Smooth muscle cell (in vitro differentiated cells): ENCODE results near the gene HSPA6. TPM values are rescaled to one million over a fixed set of nuclear protein-coding genes. Genes with fewer than 3 reads are reported as not detected.
A peak's percentile ranks its signal among the peaks of the same experiment; 100 is the strongest.
"Not testable (repeated sequence)": the region's sequence is repeated elsewhere in the genome, so short reads cannot be mapped to it uniquely, and the experiment has no call there.

Experiments used
- DNase-seq: peaks from one replicate; lab custom pipeline; 2025; ENCODE audit not compliant: unreplicated experiment; lab: John Stamatoyannopoulos, UW
- H2AFZ ChIP-seq: fragments of 200-600 bp; sonication (generic); 2 replicates; pipeline ENCODE4 v1.6.0; 2016; ENCODE audit warnings: antibody characterized with exemption, low read depth, mild to moderate bottlenecking
- H3F3A ChIP-seq: fragments of 200-600 bp; sonication (generic); 2 replicates; pipeline ENCODE4 v1.6.0; 2017; ENCODE audit warnings: antibody characterized with exemption, low read depth
- H3K27ac ChIP-seq: fragments of 200-600 bp; sonication (generic); 2 replicates; pipeline ENCODE4 v1.5.1; 2016; ENCODE audit warnings: low read depth, mild to moderate bottlenecking
- H3K27me3 ChIP-seq: fragments of 200-600 bp; sonication (generic); 2 replicates; pipeline ENCODE4 v1.6.1; 2016; ENCODE audit warnings: low read depth, mild to moderate bottlenecking
- H3K36me3 ChIP-seq: fragments of 200-600 bp; sonication (generic); 2 replicates; pipeline ENCODE4 v1.5.1; 2016; ENCODE audit warnings: low read depth
- H3K4me1 ChIP-seq: fragments of 200-600 bp; sonication (generic); 2 replicates; pipeline ENCODE4 v1.5.1; 2016; ENCODE audit warnings: low read depth
- H3K4me2 ChIP-seq: fragments of 200-600 bp; sonication (generic); 2 replicates; pipeline ENCODE4 v1.6.0; 2016; ENCODE audit warnings: mild to moderate bottlenecking
- H3K4me3 ChIP-seq: fragments of 200-600 bp; sonication (generic); 2 replicates; pipeline ENCODE4 v1.5.1; 2016; ENCODE audit warnings: mild to moderate bottlenecking
- H3K79me2 ChIP-seq: fragments of 200-600 bp; sonication (generic); 2 replicates; pipeline ENCODE4 v1.6.0; 2016; ENCODE audit warnings: low read depth, mild to moderate bottlenecking
- H3K9ac ChIP-seq: fragments of 200-600 bp; sonication (generic); 2 replicates; pipeline ENCODE4 v1.6.0; 2016; ENCODE audit warnings: low read depth
- H3K9me3 ChIP-seq: fragments of 200-600 bp; sonication (generic); replicated peaks from 2 replicates; pipeline ENCODE4 v1.5.1; 2016; ENCODE audit warnings: low read depth
- H4K20me1 ChIP-seq: fragments of 200-600 bp; sonication (generic); 2 replicates; pipeline ENCODE4 v1.6.0; 2016; ENCODE audit warnings: low read depth
- CTCF ChIP-seq: fragments of 200-600 bp; sonication (generic); IDR thresholded peaks from 2 replicates; pipeline ENCODE4 v1.5.1; 2017; ENCODE audit warnings: borderline replicate concordance, mild to moderate bottlenecking, antibody characterized with exemption; ENCODE audit not compliant: insufficient read depth, poor library complexity, severe bottlenecking
- WGBS: methylation state at CpG from one replicate; pipeline ENCODE4 v1.1.7; 2016; ENCODE audit warnings: low lambda C conversion rate; 5-methylcytosine and 5-hydroxymethylcytosine counted together
- polyA plus RNA-seq: library from polyadenylated mRNA; unstranded; fragments of >200 nt; fragmentation: Nextera tagmentation; extraction: Ambion mirVana; gene quantifications from 2 replicates; pipeline ENCODE4 v1.2.1, GENCODE V29; 2016
- total RNA-seq: library from RNA; depleted of rRNA; stranded (reverse); fragments of >200 nt; gene quantifications from 2 replicates; pipeline ENCODE4 v1.2.3, GENCODE V29; 2014

Gene HSPA6
- total RNA-seq (0.18 and 0.81 TPM in 2 replicates), polyA plus RNA-seq (0.14 and 0.45 TPM in 2 replicates)

GRCh38 chr1:161523817-161524741 lies at the start of gene HSPA6:
TSS of gene HSPA6 (plus strand) at chr1:161524540. CDS start at chr1:161524659, 119 bp downstream.
- WGBS, result under 1% methylated on average over 58 of the region's 72 CpGs
- Histone ChIP-seq H2AFZ (peak within 1 kb of the TSS; percentile 65), H3K27ac (peak within 1 kb of the TSS; percentile 77), H3K4me2 (peak within 1 kb of the TSS; percentile 83), H3K9ac (peak within 1 kb of the TSS; percentile 55), H3K4me3 (peak within 1 kb of the TSS; percentile 67)
- not testable (repeated sequence) for H3K36me3 ChIP-seq, H3K9me3 ChIP-seq, H3K79me2 ChIP-seq, H4K20me1 ChIP-seq, H3K4me1 ChIP-seq, H3F3A ChIP-seq, H3K27me3 ChIP-seq
- DNase-seq, result peak; percentile 53

GRCh38 chr1:161477711-161478110 lies 46.6 kb upstream of the HSPA6 start:
- H3K27me3 ChIP-seq, result peaks cover 56% of the 10 kb centered on the region
- DNase-seq, H3F3A ChIP-seq, H2AFZ ChIP-seq, H3K4me1 ChIP-seq, H3K27ac ChIP-seq, H4K20me1 ChIP-seq, H3K36me3 ChIP-seq, H3K4me3 ChIP-seq, H3K9me3 ChIP-seq, H3K79me2 ChIP-seq, H3K9ac ChIP-seq, H3K4me2 ChIP-seq: not testable (repeated sequence)
- WGBS, result 86% methylated on average over 1 of the region's 1 CpG

DNA sequence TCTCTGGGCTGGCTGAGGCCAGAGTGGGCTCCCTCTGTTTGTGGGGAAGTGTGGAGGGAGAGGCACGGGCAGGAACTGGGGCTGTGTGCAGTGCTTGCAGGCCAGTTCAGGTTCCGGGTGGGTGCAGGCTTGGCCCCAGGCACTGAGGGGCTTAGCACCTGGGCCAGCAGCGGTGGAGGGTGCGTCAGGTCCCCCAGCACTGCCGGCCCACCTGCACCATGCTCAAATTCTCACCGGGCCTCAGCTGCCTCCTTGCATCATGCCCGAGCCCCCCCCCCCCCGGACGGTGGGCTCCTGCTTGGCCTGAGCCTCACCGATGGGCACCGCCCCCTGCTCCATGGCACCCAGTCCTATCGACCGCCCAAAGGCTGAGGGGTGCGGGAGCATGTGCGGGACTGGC lies 45.4 kb upstream of the HSPA6 start:
- no peak for DNase-seq
- no peaks in the 10 kb centered on the region for H3F3A ChIP-seq
- no peak overlapping the region for H3K4me3 ChIP-seq
- no peak overlapping the region for H3K9ac ChIP-seq
- H3K79me2 ChIP-seq, result no peaks in the 10 kb centered on the region
- no peak overlapping the region for H3K27ac ChIP-seq
- H3K4me1 ChIP-seq, result no peaks in the 10 kb centered on the region
- H4K20me1 ChIP-seq, result no peaks in the 10 kb centered on the region
- no peak for TF ChIP-seq CTCF
- no peak overlapping the region for H3K4me2 ChIP-seq
- H3K36me3 ChIP-seq, result no peaks in the 10 kb centered on the region
- H3K27me3 ChIP-seq, result peaks cover 58% of the 10 kb centered on the region
- WGBS, result 88% methylated on average over 13 of the region's 15 CpGs
- no peak overlapping the region for H2AFZ ChIP-seq
- no peaks in the 10 kb centered on the region for H3K9me3 ChIP-seq

- WGBS, result 79% methylated on average over 20 of the region's 20 CpGs
- no peak for DNase-seq
- H4K20me1 ChIP-seq, result no peaks in the 10 kb centered on the region
- H3K79me2 ChIP-seq, result no peaks in the 10 kb centered on the region
- no peak overlapping the region for H3K27ac ChIP-seq
- H3K4me3 ChIP-seq, result no peak overlapping the region
- no peaks in the 10 kb centered on the region for H3K36me3 ChIP-seq
- no peak overlapping the region for H3K4me2 ChIP-seq
- peaks cover 55% of the 10 kb centered on the region for H3K27me3 ChIP-seq
- no peak for TF ChIP-seq CTCF
- H2AFZ ChIP-seq, result no peak overlapping the region
- H3K4me1 ChIP-seq, result no peaks in the 10 kb centered on the region
- no peaks in the 10 kb centered on the region for H3K9me3 ChIP-seq
- H3F3A ChIP-seq, result no peaks in the 10 kb centered on the region
- no peak overlapping the region for H3K9ac ChIP-seq
Measured at GRCh38 chr1:161480381-161481035, 43.8 kb upstream of the HSPA6 start.
